Stimulated activated CD8-positive, alpha-beta memory T cell treated with anti-CD3 and anti-CD28 coated beads, Interleukin-15, amount 100 ng/mL, for 48 hours (primary cell): ENCODE data around the gene RPUSD3.

Experiments
- DNase-seq, 2 donors: peaks; one replicate each; pipeline ENCODE4 v3.0.0-alpha.2; 2020; ENCODE audit warnings: low read depth in 2 of 2

The RPUSD3 gene

GRCh38 chr3:9806688-9807589 lies 36.9 kb downstream of the RPUSD3 start:
- DNase-seq: no peak

- DNase-seq: no peak
Measured at GRCh38 chr3:9806137-9806536, 37.7 kb downstream of the RPUSD3 start.

- no peak for DNase-seq
Measured at GRCh38 chr3:9804996-9805395, 38.8 kb downstream of the RPUSD3 start.

- no peak for DNase-seq
Measured at GRCh38 chr3:9803494-9803893, 40.3 kb downstream of the RPUSD3 start.

GRCh38 chr3:9800529-9800928 lies 43.3 kb downstream of the RPUSD3 start:
- no peak for DNase-seq

- DNase-seq: no peak
Measured at GRCh38 chr3:9797196-9797945, 46.4 kb downstream of the RPUSD3 start.

GRCh38 chr3:9795207-9795606 lies 48.6 kb downstream of the RPUSD3 start:
- DNase-seq: no peak

GRCh38 chr3:9794400-9794799 lies 49.4 kb downstream of the RPUSD3 start:
- DNase-seq: no peak

GRCh38 chr3:9793161-9793781 lies 50.5 kb downstream of the RPUSD3 start:
- DNase-seq: no peak

- peak; percentile 88 for DNase-seq
Measured at GRCh38 chr3:9792405-9793160, 51.2 kb downstream of the RPUSD3 start, which contains the start of the genes ARPC4 and TADA3. Gene ARPC4 (plus strand): TSS chr3:9793082. CDS start chr3:9793122, 40 bp downstream. Gene TADA3 (minus strand): TSS chr3:9792473. CDS start chr3:9791466, 1,007 bp downstream.

GRCh38 chr3:9791790-9792404 lies 51.9 kb downstream of the RPUSD3 start:
- DNase-seq: no peak

GRCh38 chr3:9791127-9791526 lies 52.7 kb downstream of the RPUSD3 start:
- no peak for DNase-seq
